ENCODE data around the gene PLLP.
"Not testable (repeated sequence)": the region's sequence is repeated elsewhere in the genome, so short reads cannot be mapped to it uniquely, and the experiment has no call there.

The PLLP gene

GRCh38 chr16:57283959-57284208, 588 bp downstream of the PLLP start:
- no peak for ATAC-seq
- Mint-ChIP-seq H3K9me3 (no peaks in the 10 kb centered on the region), H3K27ac (peak overlapping the region; percentile 42 to 65), H3K4me1 (peaks cover 19% of the 10 kb centered on the region), H3K27me3 (peaks cover 23% of the 10 kb centered on the region), H3K4me3 (peak overlapping the region; percentile 78 to 90)
- DNase-seq = no peak

GRCh38 chr16:57283214-57283958, 1.1 kb downstream of the PLLP start:
- peak; percentile 2 for ATAC-seq
- Mint-ChIP-seq H3K27ac (peak overlapping the region; percentile 42 to 65), H3K27me3 (peaks cover 23% of the 10 kb centered on the region), H3K9me3 (no peaks in the 10 kb centered on the region), H3K4me1 (peaks cover 17% of the 10 kb centered on the region), H3K4me3 (peak overlapping the region; percentile 78 to 90)
- DNase-seq = no peak

GRCh38 chr16:57282510-57283213, 1.8 kb downstream of the PLLP start:
- Mint-ChIP-seq H3K4me3 (no peak overlapping the region), H3K9me3 (no peaks in the 10 kb centered on the region), H3K27me3 (peaks cover 23% of the 10 kb centered on the region), H3K27ac (no peak overlapping the region), H3K4me1 (peaks cover 24% of the 10 kb centered on the region)
- DNase-seq = no peak
- ATAC-seq = no peak

- Mint-ChIP-seq H3K4me3 (no peak overlapping the region), H3K27me3 (peaks cover 23% of the 10 kb centered on the region), H3K9me3 (no peaks in the 10 kb centered on the region), H3K4me1 (peaks cover 33% of the 10 kb centered on the region), H3K27ac (no peak overlapping the region)
- ATAC-seq (no peak), DNase-seq (no peak)
Observed at GRCh38 chr16:57281791-57282190, 2.7 kb downstream of the PLLP start.

GRCh38 chr16:57279780-57280638, 4.5 kb downstream of the PLLP start:
- H3K9me3 Mint-ChIP-seq = no peaks in the 10 kb centered on the region
- peaks cover 18% of the 10 kb centered on the region for H3K27me3 Mint-ChIP-seq
- no peak overlapping the region for H3K27ac Mint-ChIP-seq
- ATAC-seq = no peak
- no peak for DNase-seq
- peaks cover 35% of the 10 kb centered on the region for H3K4me1 Mint-ChIP-seq
- no peak overlapping the region for H3K4me3 Mint-ChIP-seq

- DNase-seq (no peak), ATAC-seq (no peak)
- no peak overlapping the region for H3K4me3 Mint-ChIP-seq
- no peaks in the 10 kb centered on the region for H3K9me3 Mint-ChIP-seq
- peaks cover 25% of the 10 kb centered on the region for H3K4me1 Mint-ChIP-seq
- peaks cover 8% of the 10 kb centered on the region for H3K27me3 Mint-ChIP-seq
- no peak overlapping the region for H3K27ac Mint-ChIP-seq
Observed at GRCh38 chr16:57278494-57278893, 6.0 kb downstream of the PLLP start.

GRCh38 chr16:57277586-57277985, 6.9 kb downstream of the PLLP start:
- no peaks in the 10 kb centered on the region for H3K27me3 Mint-ChIP-seq
- peak; percentile 99 for ATAC-seq
- DNase-seq = peak; percentile 28 to 70
- no peaks in the 10 kb centered on the region for H3K9me3 Mint-ChIP-seq
- H3K4me1 Mint-ChIP-seq = peaks cover 22% of the 10 kb centered on the region
- peak overlapping the region; percentile 49 to 56 for H3K4me3 Mint-ChIP-seq
- H3K27ac Mint-ChIP-seq = peak overlapping the region in 1 of 2 donors; percentile 57

GRCh38 chr16:57276596-57276995, 7.9 kb downstream of the PLLP start:
- H3K27me3 Mint-ChIP-seq = no peaks in the 10 kb centered on the region
- DNase-seq (no peak), ATAC-seq (no peak)
- H3K4me1 Mint-ChIP-seq = peaks cover 27% of the 10 kb centered on the region
- no peak overlapping the region for H3K27ac Mint-ChIP-seq
- no peaks in the 10 kb centered on the region for H3K9me3 Mint-ChIP-seq
- no peak overlapping the region for H3K4me3 Mint-ChIP-seq

GRCh38 chr16:57275946-57276345, 8.5 kb downstream of the PLLP start:
- not testable (repeated sequence) for H3K4me3 Mint-ChIP-seq, H3K9me3 Mint-ChIP-seq, DNase-seq, H3K27ac Mint-ChIP-seq, H3K27me3 Mint-ChIP-seq, ATAC-seq
- peaks cover 29% of the 10 kb centered on the region for H3K4me1 Mint-ChIP-seq

- Mint-ChIP-seq H3K27ac (no peak overlapping the region), H3K27me3 (no peaks in the 10 kb centered on the region), H3K4me1 (peaks cover 36% of the 10 kb centered on the region), H3K4me3 (no peak overlapping the region), H3K9me3 (no peaks in the 10 kb centered on the region)
- ATAC-seq (no peak), DNase-seq (no peak)
Observed at GRCh38 chr16:57273826-57274225, 10.6 kb downstream of the PLLP start.

GRCh38 chr16:57273359-57273758, 11.1 kb downstream of the PLLP start:
- Mint-ChIP-seq H3K27me3 (no peaks in the 10 kb centered on the region), H3K4me1 (peaks cover 41% of the 10 kb centered on the region), H3K4me3 (no peak overlapping the region), H3K27ac (no peak overlapping the region), H3K9me3 (no peaks in the 10 kb centered on the region)
- DNase-seq (no peak), ATAC-seq (no peak)

- DNase-seq (no peak), ATAC-seq (no peak)
- no peak overlapping the region for H3K4me3 Mint-ChIP-seq
- H3K27ac Mint-ChIP-seq = peak overlapping the region; percentile 47 to 83
- H3K4me1 Mint-ChIP-seq = peaks cover 41% of the 10 kb centered on the region
- no peaks in the 10 kb centered on the region for H3K9me3 Mint-ChIP-seq
- H3K27me3 Mint-ChIP-seq = no peaks in the 10 kb centered on the region
Observed at GRCh38 chr16:57271867-57272495, 12.5 kb downstream of the PLLP start.

GRCh38 chr16:57271063-57271345, 13.5 kb downstream of the PLLP start:
- Mint-ChIP-seq H3K27ac (no peak overlapping the region), H3K4me3 (no peak overlapping the region), H3K27me3 (no peaks in the 10 kb centered on the region), H3K9me3 (no peaks in the 10 kb centered on the region), H3K4me1 (peaks cover 43% of the 10 kb centered on the region)
- DNase-seq = no peak
- no peak for ATAC-seq

GRCh38 chr16:57270221-57271062, 14.0 kb downstream of the PLLP start:
- Mint-ChIP-seq H3K4me1 (peaks cover 48% of the 10 kb centered on the region), H3K27me3 (no peaks in the 10 kb centered on the region), H3K27ac (no peak overlapping the region), H3K4me3 (no peak overlapping the region), H3K9me3 (no peaks in the 10 kb centered on the region)
- DNase-seq = no peak
- ATAC-seq = no peak
